Measurements from ENCODE around the gene COL19A1. TPM values are rescaled to one million over a fixed set of nuclear protein-coding genes. Genes with fewer than 3 reads are reported as not detected.

COL19A1 gene
- total RNA-seq, 1 experiment from 2014 or later = not detected

GRCh38 chr6:70183538-70183937, 317.2 kb downstream of the COL19A1 start:
- H3K27me3 ChIP-seq (ENCODE audit: control insufficient read depth, insufficient read depth, low read length) = no peaks in the 10 kb centered on the region
- intact Hi-C loops (cut with micrococcal nuclease; ENCODE audit: unreplicated experiment) (no loop called here), in situ Hi-C loops (cut with HindIII; ENCODE audit: low pct_unique_long_range_greater_than_20kb, low sequenced_read_pairs) (no loop called here)
- no peak for TF ChIP-seq SIN3A (IDR thresholded peaks at IDR 0.05; ENCODE audit: borderline replicate concordance, insufficient read depth, low read depth, low read length)
- TF ChIP-seq, protein P1, sequence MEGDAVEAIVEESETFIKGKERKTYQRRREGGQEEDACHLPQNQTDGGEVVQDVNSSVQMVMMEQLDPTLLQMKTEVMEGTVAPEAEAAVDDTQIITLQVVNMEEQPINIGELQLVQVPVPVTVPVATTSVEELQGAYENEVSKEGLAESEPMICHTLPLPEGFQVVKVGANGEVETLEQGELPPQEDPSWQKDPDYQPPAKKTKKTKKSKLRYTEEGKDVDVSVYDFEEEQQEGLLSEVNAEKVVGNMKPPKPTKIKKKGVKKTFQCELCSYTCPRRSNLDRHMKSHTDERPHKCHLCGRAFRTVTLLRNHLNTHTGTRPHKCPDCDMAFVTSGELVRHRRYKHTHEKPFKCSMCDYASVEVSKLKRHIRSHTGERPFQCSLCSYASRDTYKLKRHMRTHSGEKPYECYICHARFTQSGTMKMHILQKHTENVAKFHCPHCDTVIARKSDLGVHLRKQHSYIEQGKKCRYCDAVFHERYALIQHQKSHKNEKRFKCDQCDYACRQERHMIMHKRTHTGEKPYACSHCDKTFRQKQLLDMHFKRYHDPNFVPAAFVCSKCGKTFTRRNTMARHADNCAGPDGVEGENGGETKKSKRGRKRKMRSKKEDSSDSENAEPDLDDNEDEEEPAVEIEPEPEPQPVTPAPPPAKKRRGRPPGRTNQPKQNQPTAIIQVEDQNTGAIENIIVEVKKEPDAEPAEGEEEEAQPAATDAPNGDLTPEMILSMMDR (IDR thresholded peaks at IDR 0.05) = no peak
- TF ChIP-seq POLR2AphosphoS5 (IDR thresholded peaks at IDR 0.05; ENCODE audit: low read depth, low read length) = no peak
- TF ChIP-seq, protein P2, sequence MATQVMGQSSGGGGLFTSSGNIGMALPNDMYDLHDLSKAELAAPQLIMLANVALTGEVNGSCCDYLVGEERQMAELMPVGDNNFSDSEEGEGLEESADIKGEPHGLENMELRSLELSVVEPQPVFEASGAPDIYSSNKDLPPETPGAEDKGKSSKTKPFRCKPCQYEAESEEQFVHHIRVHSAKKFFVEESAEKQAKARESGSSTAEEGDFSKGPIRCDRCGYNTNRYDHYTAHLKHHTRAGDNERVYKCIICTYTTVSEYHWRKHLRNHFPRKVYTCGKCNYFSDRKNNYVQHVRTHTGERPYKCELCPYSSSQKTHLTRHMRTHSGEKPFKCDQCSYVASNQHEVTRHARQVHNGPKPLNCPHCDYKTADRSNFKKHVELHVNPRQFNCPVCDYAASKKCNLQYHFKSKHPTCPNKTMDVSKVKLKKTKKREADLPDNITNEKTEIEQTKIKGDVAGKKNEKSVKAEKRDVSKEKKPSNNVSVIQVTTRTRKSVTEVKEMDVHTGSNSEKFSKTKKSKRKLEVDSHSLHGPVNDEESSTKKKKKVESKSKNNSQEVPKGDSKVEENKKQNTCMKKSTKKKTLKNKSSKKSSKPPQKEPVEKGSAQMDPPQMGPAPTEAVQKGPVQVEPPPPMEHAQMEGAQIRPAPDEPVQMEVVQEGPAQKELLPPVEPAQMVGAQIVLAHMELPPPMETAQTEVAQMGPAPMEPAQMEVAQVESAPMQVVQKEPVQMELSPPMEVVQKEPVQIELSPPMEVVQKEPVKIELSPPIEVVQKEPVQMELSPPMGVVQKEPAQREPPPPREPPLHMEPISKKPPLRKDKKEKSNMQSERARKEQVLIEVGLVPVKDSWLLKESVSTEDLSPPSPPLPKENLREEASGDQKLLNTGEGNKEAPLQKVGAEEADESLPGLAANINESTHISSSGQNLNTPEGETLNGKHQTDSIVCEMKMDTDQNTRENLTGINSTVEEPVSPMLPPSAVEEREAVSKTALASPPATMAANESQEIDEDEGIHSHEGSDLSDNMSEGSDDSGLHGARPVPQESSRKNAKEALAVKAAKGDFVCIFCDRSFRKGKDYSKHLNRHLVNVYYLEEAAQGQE (IDR thresholded peaks at IDR 0.05; ENCODE audit: insufficient read depth in 1 of 2, low read depth in 2 of 2, low read length in 1 of 2) = no peak
- TF ChIP-seq TCF7L2 (IDR thresholded peaks at IDR 0.05; ENCODE audit: low read depth, low read length) = no peak
- ChIA-PET POLR2A (no interaction called here), CTCF (no interaction called here)
- no peak overlapping the region for H3K27ac ChIP-seq (ENCODE audit: low read length)
- DNase-seq (ENCODE audit: low read depth, low spot score) (no peak), ATAC-seq (no peak)
- no peak overlapping the region for H3K4me3 ChIP-seq (ENCODE audit: low read depth in 2 of 2, low read length in 2 of 2)
- H3K36me3 ChIP-seq (ENCODE audit: control insufficient read depth, insufficient read depth, low read length) = no peaks in the 10 kb centered on the region
- no peaks in the 10 kb centered on the region for H3K4me1 ChIP-seq (ENCODE audit: control insufficient read depth, insufficient read depth, low read length)
- no TSS peak for BruUV-seq (replicated peaks)
- H3K9me3 ChIP-seq (ENCODE audit: control insufficient read depth, insufficient read depth, low read depth, low read length) = no peaks in the 10 kb centered on the region

DNA sequence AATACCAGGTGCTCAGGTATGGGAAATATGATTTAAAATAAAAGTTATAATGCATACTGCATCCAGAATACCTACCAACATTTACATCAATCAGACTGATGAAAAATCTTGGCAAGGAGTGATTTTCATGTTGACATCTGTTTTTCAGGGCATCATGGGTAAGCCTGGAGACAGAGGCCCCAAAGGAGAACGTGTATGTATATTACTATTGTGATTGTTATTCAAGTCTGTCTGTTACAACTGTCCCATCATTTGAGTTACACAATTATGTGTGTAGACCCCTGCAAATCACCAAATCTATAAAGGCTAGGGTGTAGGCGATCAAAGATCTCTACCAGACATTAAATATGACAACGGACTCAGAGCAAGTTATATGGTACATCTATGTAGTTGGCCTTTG, 318.4 kb downstream of the COL19A1 start:
- intact Hi-C loops (cut with micrococcal nuclease; ENCODE audit: unreplicated experiment) (no loop called here), in situ Hi-C loops (cut with HindIII; ENCODE audit: low pct_unique_long_range_greater_than_20kb, low sequenced_read_pairs) (no loop called here)
- no peaks in the 10 kb centered on the region for H3K9me3 ChIP-seq (ENCODE audit: control insufficient read depth, insufficient read depth, low read depth, low read length)
- ChIA-PET CTCF (no interaction called here), POLR2A (no interaction called here)
- BruUV-seq (replicated peaks) = no TSS peak
- ATAC-seq (no peak), DNase-seq (ENCODE audit: low read depth, low spot score) (no peak)
- no peak overlapping the region for H3K4me3 ChIP-seq (ENCODE audit: low read depth in 2 of 2, low read length in 2 of 2)
- TF ChIP-seq TCF7L2 (IDR thresholded peaks at IDR 0.05; ENCODE audit: low read depth, low read length) (no peak), SIN3A (IDR thresholded peaks at IDR 0.05; ENCODE audit: borderline replicate concordance, insufficient read depth, low read depth, low read length) (no peak), POLR2AphosphoS5 (IDR thresholded peaks at IDR 0.05; ENCODE audit: low read depth, low read length) (no peak)
- TF ChIP-seq, protein P1 (IDR thresholded peaks at IDR 0.05) = no peak
- TF ChIP-seq, protein P2 (IDR thresholded peaks at IDR 0.05; ENCODE audit: insufficient read depth in 1 of 2, low read depth in 2 of 2, low read length in 1 of 2) = no peak
- no peaks in the 10 kb centered on the region for H3K4me1 ChIP-seq (ENCODE audit: control insufficient read depth, insufficient read depth, low read length)
- H3K27me3 ChIP-seq (ENCODE audit: control insufficient read depth, insufficient read depth, low read length) = no peaks in the 10 kb centered on the region
- no peak overlapping the region for H3K27ac ChIP-seq (ENCODE audit: low read length)
- H3K36me3 ChIP-seq (ENCODE audit: control insufficient read depth, insufficient read depth, low read length) = no peaks in the 10 kb centered on the region
